Keratinocyte (primary cell): ENCODE measurements around the gene GLS. TPM values are rescaled to one million over a fixed set of nuclear protein-coding genes. Genes with fewer than 3 reads are reported as not detected.

Experiments
- DNase-seq: peaks from one replicate; pipeline ENCODE4 v3.0.0-alpha.2; 2011; ENCODE audit warnings: low read depth, missing footprints, low spot score
- FAIRE-seq: peaks from 2 replicates; lab custom pipeline; 2011; peaks lifted over from hg19 to GRCh38; lab: Jason Lieb, UNC
- H2AFZ ChIP-seq: 2 replicates; pipeline ENCODE4 v1.6.0; 2012; ENCODE audit warnings: low read length, control low read depth, inconsistent platforms; ENCODE audit not compliant: control insufficient read depth
- H3K27ac ChIP-seq: 2 replicates; pipeline ENCODE4 v1.5.1; 2011; ENCODE audit warnings: low read length; ENCODE audit not compliant: control insufficient read depth, insufficient read depth
- H3K27me3 ChIP-seq: 3 replicates; pipeline ENCODE4 v1.6.0; 2011; ENCODE audit warnings: low read length; ENCODE audit not compliant: control insufficient read depth, insufficient read depth; ENCODE audit errors: extremely low read depth
- H3K36me3 ChIP-seq, 2 experiments: 2 replicates in 1 of 2; 3 replicates in 1 of 2; pipeline ENCODE4 v1.5.1; 2011; ENCODE audit warnings: low read length in 2 of 2, mild to moderate bottlenecking in 1 of 2; ENCODE audit not compliant: control insufficient read depth in 2 of 2, insufficient read depth in 2 of 2; ENCODE audit errors: extremely low read depth in 1 of 2
- H3K4me1 ChIP-seq: 3 replicates; pipeline ENCODE4 v1.5.1; 2011; ENCODE audit warnings: low read length; ENCODE audit not compliant: control insufficient read depth, insufficient read depth; ENCODE audit errors: extremely low read depth
- H3K4me2 ChIP-seq: 3 replicates; pipeline ENCODE4 v1.6.0; 2011; ENCODE audit warnings: low read depth, low read length; ENCODE audit not compliant: control insufficient read depth, insufficient read depth; ENCODE audit errors: extremely low read depth
- H3K4me3 ChIP-seq, 3 experiments: fragments of 200-600 bp in 1 of 3; sonication (generic) in 1 of 3; 2 replicates in 2 of 3; 3 replicates in 1 of 3; pipeline ENCODE4 v1.5.1; 2011 to 2016; ENCODE audit warnings: low read length in 3 of 3, mild to moderate bottlenecking in 3 of 3, control low read depth in 2 of 3, inconsistent platforms in 1 of 3, low read depth in 1 of 3, mixed read lengths in 1 of 3, mixed run types in 1 of 3, moderate library complexity in 1 of 3; ENCODE audit not compliant: control insufficient read depth in 2 of 3, insufficient read depth in 2 of 3; ENCODE audit errors: extremely low read depth in 1 of 3
- H3K79me2 ChIP-seq: 2 replicates; pipeline ENCODE4 v1.6.0; 2012; ENCODE audit warnings: low read length; ENCODE audit not compliant: control insufficient read depth, insufficient read depth
- H3K9ac ChIP-seq: 3 replicates; pipeline ENCODE4 v1.6.0; 2011; ENCODE audit warnings: low read length; ENCODE audit not compliant: control insufficient read depth, insufficient read depth; ENCODE audit errors: extremely low read depth
- H3K9me1 ChIP-seq: 3 replicates; pipeline ENCODE4 v1.6.0; 2011; ENCODE audit warnings: low read length; ENCODE audit not compliant: control insufficient read depth, insufficient read depth; ENCODE audit errors: extremely low read depth
- H3K9me3 ChIP-seq: 2 replicates; pipeline ENCODE4 v1.5.1; 2012; ENCODE audit warnings: low read depth, low read length; ENCODE audit not compliant: control insufficient read depth
- H4K20me1 ChIP-seq: 3 replicates; pipeline ENCODE4 v1.6.0; 2011; ENCODE audit warnings: low read length; ENCODE audit not compliant: control insufficient read depth, insufficient read depth; ENCODE audit errors: extremely low read depth
- CTCF ChIP-seq, 3 experiments: IDR thresholded peaks in 1 of 3; conservative IDR thresholded peaks in 1 of 3; optimal IDR thresholded peaks in 1 of 3; 2 replicates in 2 of 3; 3 replicates in 1 of 3; pipeline versions ENCODE3 to v1.5.1; 2011; ENCODE audit warnings: low read length in 3 of 3, mild to moderate bottlenecking in 3 of 3, moderate library complexity in 2 of 3, control low read depth in 1 of 3, inconsistent platforms in 1 of 3; ENCODE audit not compliant: insufficient read depth in 2 of 3; ENCODE audit errors: extremely low read depth in 1 of 3
- EZH2 ChIP-seq: IDR thresholded peaks from one replicate; pipeline ENCODE4 v1.6.1; 2012; ENCODE audit warnings: inconsistent platforms, mild to moderate bottlenecking, low read length, moderate library complexity
- dilution Hi-C: fragments of 300-500 bp; cut with MboI; formaldehyde crosslinking; loops from one replicate; pipeline ENCODE4 v1.7.0; 2020; ENCODE audit warnings: low sequenced_read_pairs; ENCODE audit not compliant: extremely low pct_ligation_motif_present
- polyA plus RNA-seq, 5 experiments: library from polyadenylated mRNA; depleted of rRNA in 3 of 5; stranded (reverse) in 3 of 5; stranded (forward) in 1 of 5; unstranded in 1 of 5; fragments of >200 nt; gene quantifications; 1 replicate in 1 of 5; 2 replicates in 3 of 5; 3 replicates in 1 of 5; pipeline versions ENCODE4 v1.2.1 to v1.2.3, GENCODE V29; 2011 to 2012; ENCODE audit warnings: missing spikeins in 2 of 5, low read depth in 1 of 5, low replicate concordance in 1 of 5

GLS gene
- polyA plus RNA-seq, 1 donor (not counting 4 experiments of a cell fraction or from before 2014, with no cell fraction given) = 130 TPM

- peak overlapping the region; percentile 65 for H3K4me2 ChIP-seq
Observed at GRCh38 chr2:190844700-190845401, 35.8 kb upstream of the GLS start.

DNA sequence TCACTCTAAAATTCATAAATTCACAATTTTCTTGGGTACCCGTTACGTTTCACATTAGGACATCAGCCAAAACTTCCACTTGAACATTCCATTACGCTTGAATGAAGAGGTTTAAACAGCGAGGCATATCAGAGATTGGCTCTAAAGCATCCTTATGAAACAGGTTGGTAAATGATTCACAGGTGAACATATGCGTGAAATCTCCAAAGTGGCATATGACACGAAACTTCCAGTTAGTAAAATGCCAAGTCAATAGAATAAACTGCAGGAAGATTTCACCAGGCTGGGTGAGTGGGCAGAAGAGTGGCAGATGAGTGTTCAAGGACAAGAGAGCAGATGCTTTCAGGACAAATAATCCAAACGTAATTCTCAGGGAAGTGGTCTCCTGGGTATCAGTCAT is 33.9 kb upstream of the GLS start:
- dilution Hi-C loops = no loop called here
- Histone ChIP-seq H3K9ac (no peak overlapping the region), H3K79me2 (no peaks in the 10 kb centered on the region), H3K36me3 (no peaks in the 10 kb centered on the region), H3K9me3 (no peaks in the 10 kb centered on the region), H3K9me1 (no peaks in the 10 kb centered on the region), H3K27me3 (no peaks in the 10 kb centered on the region), H3K4me3 (no peak overlapping the region), H3K4me2 (peak overlapping the region; percentile 8), H3K27ac (no peak overlapping the region), H2AFZ (no peak overlapping the region), H3K4me1 (peaks cover 43% of the 10 kb centered on the region), H4K20me1 (no peaks in the 10 kb centered on the region)
- no peak for TF ChIP-seq EZH2
- no peak for TF ChIP-seq CTCF (optimal IDR thresholded peaks at IDR 0.05 in 1 of 3, IDR thresholded peaks at IDR 0.05 in 1 of 3, conservative IDR thresholded peaks at IDR 0.05 in 1 of 3; ENCODE audit: extremely low read depth in 1 of 3, insufficient read depth in 2 of 3, low read length in 3 of 3)
- DNase-seq = no peak
- no peak for FAIRE-seq

More at GRCh38 chr2:190844700-190845401, 35.8 kb upstream of the GLS start:
- no peak for DNase-seq
- peaks cover 41% of the 10 kb centered on the region for H3K4me1 ChIP-seq
- H3K27me3 ChIP-seq = no peaks in the 10 kb centered on the region
- H3K36me3 ChIP-seq = no peaks in the 10 kb centered on the region
- H3K9me3 ChIP-seq = no peaks in the 10 kb centered on the region
- TF ChIP-seq CTCF (optimal IDR thresholded peaks at IDR 0.05 in 1 of 3, IDR thresholded peaks at IDR 0.05 in 1 of 3, conservative IDR thresholded peaks at IDR 0.05 in 1 of 3; ENCODE audit: extremely low read depth in 1 of 3, insufficient read depth in 2 of 3, low read length in 3 of 3) = no peak
- TF ChIP-seq EZH2 = no peak
- no peaks in the 10 kb centered on the region for H4K20me1 ChIP-seq
- no peaks in the 10 kb centered on the region for H3K9me1 ChIP-seq
- H3K79me2 ChIP-seq = no peaks in the 10 kb centered on the region
- peak overlapping the region; percentile 92 for H3K27ac ChIP-seq
- no peak overlapping the region for H3K4me3 ChIP-seq
- peak overlapping the region; percentile 45 for H3K9ac ChIP-seq
- no peak overlapping the region for H2AFZ ChIP-seq
- no peak for FAIRE-seq
- dilution Hi-C loops = no loop called here
